ENCODE results near the gene DIO1. TPM values are rescaled to one million over a fixed set of nuclear protein-coding genes. Genes with fewer than 3 reads are reported as not detected.

DIO1 gene
- total RNA-seq, 1 donor from 2014 or later: not detected

GRCh38 chr1:53944469-53945182 lies 50.6 kb downstream of the DIO1 start:
- Mint-ChIP-seq H3K4me3 (peak overlapping the region; percentile 93), H3K9me3 (no peaks in the 10 kb centered on the region), H3K4me1 (peaks cover 42% of the 10 kb centered on the region), H3K36me3 (peaks cover 2% of the 10 kb centered on the region), H3K27me3 (ENCODE audit: low read depth) (no peaks in the 10 kb centered on the region), H3K27ac (peak overlapping the region; percentile 96)
- no peak for DNase-seq (ENCODE audit: low spot score in 2 of 2, unreplicated experiment in 2 of 2)
- no peak for TF ChIP-seq CTCF (IDR thresholded peaks at IDR 0.05; ENCODE audit: unreplicated experiment)

GRCh38 chr1:53945183-53945432 lies 51.1 kb downstream of the DIO1 start:
- H3K9me3 Mint-ChIP-seq: no peaks in the 10 kb centered on the region
- no peak for TF ChIP-seq CTCF (IDR thresholded peaks at IDR 0.05; ENCODE audit: unreplicated experiment)

GRCh38 chr1:53945433-53946251 lies 51.7 kb downstream of the DIO1 start, which contains the start of gene IFT25:
IFT25 (minus strand) TSS chr1:53945699; CDS start chr1:53940082, 5,617 bp downstream.
- Mint-ChIP-seq H3K27ac (peak within 1 kb of the TSS; percentile 96), H3K27me3 (ENCODE audit: low read depth) (no peaks in the 10 kb centered on the region), H3K4me3 (peak within 1 kb of the TSS; percentile 93), H3K4me1 (peaks cover 47% of the 10 kb centered on the region), H3K9me3 (no peaks in the 10 kb centered on the region), H3K36me3 (no peaks in the 10 kb centered on the region)
- TF ChIP-seq CTCF (IDR thresholded peaks at IDR 0.05; ENCODE audit: unreplicated experiment): peak; percentile 8
- peak; percentile 98 to 100 for DNase-seq (ENCODE audit: low spot score in 2 of 2, unreplicated experiment in 2 of 2)

More at GRCh38 chr1:53945183-53945432, 51.1 kb downstream of the DIO1 start:
- no peak for DNase-seq (ENCODE audit: low spot score in 2 of 2, unreplicated experiment in 2 of 2)
- peak overlapping the region; percentile 96 for H3K27ac Mint-ChIP-seq
- peaks cover 46% of the 10 kb centered on the region for H3K4me1 Mint-ChIP-seq
- peaks cover 1% of the 10 kb centered on the region for H3K36me3 Mint-ChIP-seq
- no peaks in the 10 kb centered on the region for H3K27me3 Mint-ChIP-seq (ENCODE audit: low read depth)
- peak overlapping the region; percentile 93 for H3K4me3 Mint-ChIP-seq

GRCh38 chr1:53946252-53947171 lies 52.5 kb downstream of the DIO1 start, which contains the start of gene LRRC42:
LRRC42 (plus strand) TSS chr1:53946350; CDS start chr1:53952000, 5,650 bp downstream.
- no peak for DNase-seq (ENCODE audit: low spot score in 2 of 2, unreplicated experiment in 2 of 2)

More at GRCh38 chr1:53946252-53947171, 52.5 kb downstream of the DIO1 start, which contains the start of gene LRRC42:
- Mint-ChIP-seq H3K36me3 (peaks cover 2% of the 10 kb centered on the region), H3K27ac (peak within 1 kb of the TSS; percentile 96), H3K4me1 (peaks cover 54% of the 10 kb centered on the region), H3K27me3 (ENCODE audit: low read depth) (no peaks in the 10 kb centered on the region), H3K4me3 (peak within 1 kb of the TSS; percentile 93), H3K9me3 (no peaks in the 10 kb centered on the region)
- TF ChIP-seq CTCF (IDR thresholded peaks at IDR 0.05; ENCODE audit: unreplicated experiment): no peak
